ENCODE results near the gene WNT16. TPM values are rescaled to one million over a fixed set of nuclear protein-coding genes. Genes with fewer than 3 reads are reported as not detected.

Gene WNT16
- polyA plus RNA-seq, 3 donors: 0.05 to 0.06 (median 0.06) TPM

DNA sequence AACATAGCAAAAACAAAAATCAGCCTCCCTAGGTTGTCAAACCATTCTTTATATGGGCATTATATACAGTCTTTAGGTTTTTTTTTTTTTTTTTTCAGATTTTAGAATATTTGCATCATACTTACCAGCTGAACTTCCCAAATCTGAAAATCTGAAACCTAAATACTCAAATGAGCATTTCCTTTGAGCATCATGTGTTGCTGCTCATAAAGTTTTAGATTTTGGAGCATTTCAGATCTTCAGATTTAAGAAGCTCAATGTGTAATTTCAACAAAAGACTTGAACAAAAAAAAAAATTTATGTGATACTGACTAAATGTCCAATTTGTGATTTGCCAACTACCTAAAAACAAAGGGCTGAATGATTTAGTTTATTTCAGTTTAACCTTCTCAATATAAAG lies 53.7 kb downstream of the WNT16 start:
- no peak for DNase-seq (ENCODE audit: extremely low read depth in 1 of 11, low read depth in 9 of 11, low spot score in 4 of 11)

DNA sequence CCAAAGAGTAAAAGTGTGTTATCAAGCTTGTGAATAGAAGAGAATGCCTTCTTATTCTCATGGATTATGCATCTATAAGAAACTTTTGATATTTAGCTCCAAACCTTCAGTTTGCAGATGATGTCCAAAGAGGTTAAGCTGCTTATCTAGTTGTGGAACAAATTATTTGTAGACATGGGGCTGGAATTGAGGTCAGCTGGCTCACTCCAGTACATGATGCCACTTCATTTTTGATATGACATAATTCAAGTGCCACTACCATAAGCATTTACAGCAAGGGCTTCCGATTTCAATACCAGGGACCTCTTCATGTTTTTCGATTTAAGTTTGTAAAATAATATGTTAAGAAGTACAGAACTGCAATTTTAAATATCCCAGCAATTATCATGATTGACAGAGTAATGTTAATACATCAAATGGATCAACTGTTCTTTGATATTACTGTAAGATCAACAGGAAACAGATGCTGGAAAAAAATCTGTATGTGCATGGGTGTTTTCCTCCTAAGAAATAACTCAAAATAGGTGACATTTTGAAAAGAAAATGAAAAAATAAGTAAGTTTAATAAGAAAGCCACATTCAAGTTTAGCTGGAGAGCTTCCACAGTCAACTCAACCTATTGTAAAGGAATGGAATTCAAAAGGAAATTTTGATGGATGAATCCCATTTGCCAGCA lies 54.6 kb downstream of the WNT16 start:
- no peak for DNase-seq (ENCODE audit: extremely low read depth in 1 of 11, low read depth in 9 of 11, low spot score in 4 of 11)

DNA sequence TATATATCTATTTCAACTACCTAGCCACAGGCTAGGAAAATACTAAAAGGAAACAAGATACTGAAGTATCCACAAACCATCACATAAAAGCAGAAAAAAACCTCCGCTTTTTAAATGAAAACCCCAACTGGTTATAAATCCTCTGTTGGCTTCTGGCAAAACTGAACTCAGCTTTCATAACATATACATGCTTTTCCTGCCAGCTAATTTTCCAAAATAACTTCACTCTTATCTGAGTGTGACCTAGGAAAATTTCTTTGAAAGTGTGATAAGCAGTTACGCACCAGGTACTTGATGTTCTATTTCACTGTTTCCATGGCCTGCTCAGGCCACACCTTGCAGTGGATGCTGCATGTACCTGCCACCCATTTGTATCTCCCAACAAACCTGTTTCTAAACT lies 55.5 kb downstream of the WNT16 start:
- DNase-seq (ENCODE audit: extremely low read depth in 1 of 11, low read depth in 9 of 11, low spot score in 4 of 11): no peak

DNA sequence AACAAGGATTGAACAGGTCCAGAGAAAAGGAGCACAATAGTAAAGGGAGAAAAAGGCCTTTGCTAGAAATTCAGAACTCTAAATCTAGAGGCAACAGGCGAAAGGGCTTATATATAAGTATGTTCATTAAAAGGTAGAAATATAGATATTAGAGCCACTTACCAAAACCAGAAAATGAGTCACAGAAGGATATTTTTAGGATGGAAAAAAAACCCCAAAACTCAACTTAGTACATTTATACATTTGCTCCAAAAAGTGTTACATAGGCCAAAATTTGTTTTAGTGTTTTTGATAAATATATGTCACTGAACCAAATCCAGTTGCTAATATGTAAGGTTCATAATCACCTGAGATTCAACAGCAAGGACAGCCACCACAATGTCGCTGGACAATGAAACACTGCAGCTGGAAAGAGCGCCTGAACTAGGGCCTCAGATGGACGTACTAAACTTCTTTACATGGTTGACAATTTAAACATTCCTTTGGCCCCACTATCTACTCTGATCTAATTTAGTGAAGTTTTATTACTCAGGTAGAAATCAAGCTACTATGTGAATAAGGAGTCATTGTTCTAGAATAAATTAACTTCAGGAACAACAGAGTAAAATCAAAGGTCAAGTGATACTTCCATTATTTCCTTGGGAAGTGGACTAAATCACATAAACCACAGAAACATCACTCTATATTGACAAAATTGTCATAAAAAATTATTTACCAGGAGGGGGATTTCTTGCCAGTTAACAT lies 56.4 kb downstream of the WNT16 start:
- DNase-seq (ENCODE audit: extremely low read depth in 1 of 11, low read depth in 9 of 11, low spot score in 4 of 11): no peak

DNA sequence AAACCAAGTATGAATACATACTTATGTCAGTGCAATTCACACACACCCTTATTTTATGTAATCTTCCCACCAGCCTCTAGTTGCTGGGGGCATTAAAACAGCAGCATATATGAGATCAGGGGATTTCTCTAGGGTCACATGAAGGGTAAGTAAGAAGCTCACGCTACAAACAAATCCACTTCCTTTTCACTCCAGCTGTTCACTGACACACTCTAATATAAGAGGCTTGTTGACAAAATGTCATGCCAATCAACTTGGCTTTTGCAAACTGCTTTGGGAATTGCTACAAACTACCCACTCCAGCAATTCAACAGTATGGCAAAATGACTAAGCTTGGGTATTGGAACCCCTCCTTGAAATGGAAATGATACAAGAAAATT lies 57.0 kb downstream of the WNT16 start:
- DNase-seq (ENCODE audit: extremely low read depth in 1 of 11, low read depth in 9 of 11, low spot score in 4 of 11): no peak

DNA sequence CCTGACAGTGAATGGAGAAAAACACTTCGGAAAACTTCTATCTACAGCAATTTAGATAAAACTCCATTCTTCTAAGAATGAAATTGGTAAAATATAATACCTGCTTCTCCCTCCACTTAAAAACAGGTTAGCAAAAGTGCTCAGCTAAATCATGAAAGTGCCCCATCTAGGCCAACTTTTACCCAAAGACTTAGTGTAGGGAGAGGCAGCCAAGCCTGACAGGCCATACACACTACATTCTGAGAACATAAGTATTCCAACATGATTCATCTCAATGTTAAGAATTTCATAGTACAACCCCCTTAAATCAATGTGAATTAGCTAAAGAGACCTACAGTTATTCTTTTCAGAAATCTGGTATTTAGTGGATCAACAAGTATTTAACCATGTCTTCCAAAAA lies 60.1 kb downstream of the WNT16 start:
- no peak for DNase-seq (ENCODE audit: extremely low read depth in 1 of 11, low read depth in 9 of 11, low spot score in 4 of 11)

DNA sequence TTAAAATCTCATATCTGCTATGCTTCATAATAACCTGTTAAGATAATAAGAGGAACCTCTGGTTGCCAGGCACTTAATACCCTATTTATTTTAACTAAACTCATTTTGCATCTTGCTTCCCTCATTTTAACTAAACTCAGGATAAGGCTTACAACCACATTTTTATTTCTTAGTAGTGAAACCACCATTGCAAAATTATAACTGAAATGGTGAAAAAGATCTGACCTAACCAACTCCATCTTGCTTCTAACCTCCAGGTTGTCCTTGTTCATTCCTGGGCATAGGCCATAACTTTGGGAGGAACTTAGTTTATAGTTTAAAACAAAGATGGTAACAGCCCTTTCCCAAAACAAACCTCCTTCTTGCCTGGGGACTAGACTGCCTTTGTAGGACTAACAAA lies 61.3 kb downstream of the WNT16 start:
- DNase-seq (ENCODE audit: extremely low read depth in 1 of 11, low read depth in 9 of 11, low spot score in 4 of 11): no peak

DNA sequence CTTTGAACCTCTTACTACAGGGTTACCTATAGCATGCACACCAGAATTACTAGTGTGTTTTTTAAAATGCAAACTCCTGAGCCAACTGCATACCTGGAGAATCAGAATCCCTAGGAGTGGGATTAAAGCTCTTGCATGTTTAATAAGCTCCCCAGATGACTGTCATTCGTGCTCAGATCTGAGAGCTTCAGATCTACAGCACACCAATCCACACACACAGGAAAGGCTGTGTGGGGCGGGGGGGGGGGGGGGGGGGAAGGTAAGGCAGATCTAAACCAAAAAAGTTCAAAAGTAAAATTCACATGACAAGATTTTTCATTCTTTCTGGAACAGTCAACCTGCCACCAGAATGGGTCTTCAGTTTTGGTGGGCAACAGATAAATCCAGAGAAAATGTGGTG lies 61.8 kb downstream of the WNT16 start:
- no peak for DNase-seq (ENCODE audit: extremely low read depth in 1 of 11, low read depth in 9 of 11, low spot score in 4 of 11)

Other genes with a start within 250 kb of the WNT16 start
- 100 to 1,000 TPM; 102 to 120 (median 114) TPM for gene FAM3C, start 67.3 kb downstream of the WNT16 start, polyA plus RNA-seq (ENCODE audit: insufficient read length in 3 of 3)

Measured in renal cortex interstitium (tissue), 11 donors.